Measurements from ENCODE around the gene GALNT4.

Gene GALNT4

GRCh38 chr12:89529738-89530137 lies 5.1 kb upstream of the GALNT4 start:
- Histone ChIP-seq H3K9me3 (ENCODE audit: control insufficient read depth, insufficient read depth, low read depth, low read length) (no peaks in the 10 kb centered on the region), H3K36me3 (ENCODE audit: control insufficient read depth, insufficient read depth, low read length) (no peaks in the 10 kb centered on the region), H3K27me3 (ENCODE audit: control insufficient read depth, insufficient read depth, low read length) (no peaks in the 10 kb centered on the region), H3K4me3 (ENCODE audit: low read depth, low read length) (no peak overlapping the region), H3K4me1 (ENCODE audit: control insufficient read depth, insufficient read depth, low read length) (0 out of 2 replicates have a peak, but pooled peaks cover 5% of the 10 kb centered on the region), H3K27ac (ENCODE audit: low read depth, low read length) (no peak overlapping the region), H3K9ac (ENCODE audit: low read length) (no peak overlapping the region)

GRCh38 chr12:89528434-89528833 lies 3.8 kb upstream of the GALNT4 start:
- no peak overlapping the region for H3K9ac ChIP-seq (ENCODE audit: low read length)

GRCh38 chr12:89525824-89526770 lies 1.5 kb upstream of the GALNT4 start, which contains the start of gene POC1B:
Gene POC1B (minus strand): TSS chr12:89526047. CDS start chr12:89525895, 152 bp downstream.
- peak within 1 kb of the TSS; percentile 42; the same call in 1 of the 2 replicates for H3K27ac ChIP-seq (ENCODE audit: low read depth, low read length)
- H3K4me3 ChIP-seq (ENCODE audit: low read depth, low read length) = peak within 1 kb of the TSS; percentile 84
- H3K4me1 ChIP-seq (ENCODE audit: control insufficient read depth, insufficient read depth, low read length) = 0 out of 2 replicates have a peak, but pooled peaks cover 5% of the 10 kb centered on the region
- H3K9ac ChIP-seq (ENCODE audit: low read length) = peak within 1 kb of the TSS; percentile 64
- H3K27me3 ChIP-seq (ENCODE audit: control insufficient read depth, insufficient read depth, low read length) = no peaks in the 10 kb centered on the region
- H3K9me3 ChIP-seq (ENCODE audit: control insufficient read depth, insufficient read depth, low read depth, low read length) = no peaks in the 10 kb centered on the region
- H3K36me3 ChIP-seq (ENCODE audit: control insufficient read depth, insufficient read depth, low read length) = 0 out of 2 replicates have a peak, but pooled peaks cover 7% of the 10 kb centered on the region

More at GRCh38 chr12:89528434-89528833, 3.8 kb upstream of the GALNT4 start:
- Histone ChIP-seq H3K9me3 (ENCODE audit: control insufficient read depth, insufficient read depth, low read depth, low read length) (no peaks in the 10 kb centered on the region), H3K36me3 (ENCODE audit: control insufficient read depth, insufficient read depth, low read length) (0 out of 2 replicates have a peak, but pooled peaks cover 1% of the 10 kb centered on the region), H3K4me1 (ENCODE audit: control insufficient read depth, insufficient read depth, low read length) (0 out of 2 replicates have a peak, but pooled peaks cover 5% of the 10 kb centered on the region), H3K4me3 (ENCODE audit: low read depth, low read length) (no peak overlapping the region), H3K27ac (ENCODE audit: low read depth, low read length) (no peak overlapping the region), H3K27me3 (ENCODE audit: control insufficient read depth, insufficient read depth, low read length) (no peaks in the 10 kb centered on the region)

- Histone ChIP-seq H3K9me3 (ENCODE audit: control insufficient read depth, insufficient read depth, low read depth, low read length) (no peaks in the 10 kb centered on the region), H3K27ac (ENCODE audit: low read depth, low read length) (peak overlapping the region; percentile 42; the same call in 1 of the 2 replicates)
Observed at GRCh38 chr12:89525305-89525823, 768 bp upstream of the GALNT4 start.

GRCh38 chr12:89523843-89524540 lies 604 bp downstream of the GALNT4 start:
- Histone ChIP-seq H3K27ac (ENCODE audit: low read depth, low read length) (no peak overlapping the region), H3K9ac (ENCODE audit: low read length) (peak overlapping the region; percentile 77), H3K36me3 (ENCODE audit: control insufficient read depth, insufficient read depth, low read length) (0 out of 2 replicates have a peak, but pooled peaks cover 7% of the 10 kb centered on the region), H3K4me1 (ENCODE audit: control insufficient read depth, insufficient read depth, low read length) (0 out of 2 replicates have a peak, but pooled peaks cover 5% of the 10 kb centered on the region), H3K4me3 (ENCODE audit: low read depth, low read length) (peak overlapping the region; percentile 84), H3K27me3 (ENCODE audit: control insufficient read depth, insufficient read depth, low read length) (no peaks in the 10 kb centered on the region), H3K9me3 (ENCODE audit: control insufficient read depth, insufficient read depth, low read depth, low read length) (no peaks in the 10 kb centered on the region)

More at GRCh38 chr12:89525305-89525823, 768 bp upstream of the GALNT4 start:
- H3K4me1 ChIP-seq (ENCODE audit: control insufficient read depth, insufficient read depth, low read length) = 0 out of 2 replicates have a peak, but pooled peaks cover 5% of the 10 kb centered on the region
- peak overlapping the region; percentile 84 for H3K4me3 ChIP-seq (ENCODE audit: low read depth, low read length)
- 0 out of 2 replicates have a peak, but pooled peaks cover 7% of the 10 kb centered on the region for H3K36me3 ChIP-seq (ENCODE audit: control insufficient read depth, insufficient read depth, low read length)
- H3K27me3 ChIP-seq (ENCODE audit: control insufficient read depth, insufficient read depth, low read length) = no peaks in the 10 kb centered on the region
- peak overlapping the region; percentile 64 for H3K9ac ChIP-seq (ENCODE audit: low read length)

GRCh38 chr12:89523393-89523792 lies 1.2 kb downstream of the GALNT4 start:
- no peaks in the 10 kb centered on the region for H3K9me3 ChIP-seq (ENCODE audit: control insufficient read depth, insufficient read depth, low read depth, low read length)
- H3K36me3 ChIP-seq (ENCODE audit: control insufficient read depth, insufficient read depth, low read length) = 0 out of 2 replicates have a peak, but pooled peaks cover 7% of the 10 kb centered on the region
- H3K4me3 ChIP-seq (ENCODE audit: low read depth, low read length) = peak overlapping the region; percentile 84; the same call in 1 of the 2 replicates
- H3K27ac ChIP-seq (ENCODE audit: low read depth, low read length) = no peak overlapping the region
- H3K9ac ChIP-seq (ENCODE audit: low read length) = no peak overlapping the region
- H3K27me3 ChIP-seq (ENCODE audit: control insufficient read depth, insufficient read depth, low read length) = no peaks in the 10 kb centered on the region
- H3K4me1 ChIP-seq (ENCODE audit: control insufficient read depth, insufficient read depth, low read length) = 0 out of 2 replicates have a peak, but pooled peaks cover 5% of the 10 kb centered on the region

GRCh38 chr12:89521364-89522223 lies 3.0 kb downstream of the GALNT4 start:
- H3K9me3 ChIP-seq (ENCODE audit: control insufficient read depth, insufficient read depth, low read depth, low read length) = no peaks in the 10 kb centered on the region
- no peak overlapping the region for H3K9ac ChIP-seq (ENCODE audit: low read length)
- H3K36me3 ChIP-seq (ENCODE audit: control insufficient read depth, insufficient read depth, low read length) = 0 out of 2 replicates have a peak, but pooled peaks cover 7% of the 10 kb centered on the region
- H3K27me3 ChIP-seq (ENCODE audit: control insufficient read depth, insufficient read depth, low read length) = no peaks in the 10 kb centered on the region
- no peak overlapping the region for H3K27ac ChIP-seq (ENCODE audit: low read depth, low read length)
- H3K4me1 ChIP-seq (ENCODE audit: control insufficient read depth, insufficient read depth, low read length) = peaks cover 8% of the 10 kb centered on the region; the same call in 1 of the 2 replicates
- no peak overlapping the region for H3K4me3 ChIP-seq (ENCODE audit: low read depth, low read length)

GRCh38 chr12:89517720-89518119 lies 6.9 kb downstream of the GALNT4 start:
- H3K4me3 ChIP-seq (ENCODE audit: low read depth, low read length) = no peak overlapping the region
- no peak overlapping the region for H3K27ac ChIP-seq (ENCODE audit: low read depth, low read length)
- no peak overlapping the region for H3K9ac ChIP-seq (ENCODE audit: low read length)
- H3K9me3 ChIP-seq (ENCODE audit: control insufficient read depth, insufficient read depth, low read depth, low read length) = no peaks in the 10 kb centered on the region
- no peaks in the 10 kb centered on the region for H3K27me3 ChIP-seq (ENCODE audit: control insufficient read depth, insufficient read depth, low read length)
- H3K36me3 ChIP-seq (ENCODE audit: control insufficient read depth, insufficient read depth, low read length) = 0 out of 2 replicates have a peak, but pooled peaks cover 2% of the 10 kb centered on the region
- H3K4me1 ChIP-seq (ENCODE audit: control insufficient read depth, insufficient read depth, low read length) = peaks cover 25% of the 10 kb centered on the region

GRCh38 chr12:89516633-89517032 lies 8.0 kb downstream of the GALNT4 start:
- H3K36me3 ChIP-seq (ENCODE audit: control insufficient read depth, insufficient read depth, low read length) = no peaks in the 10 kb centered on the region
- H3K27ac ChIP-seq (ENCODE audit: low read depth, low read length) = peak overlapping the region; percentile 34; the same call in 1 of the 2 replicates
- no peaks in the 10 kb centered on the region for H3K9me3 ChIP-seq (ENCODE audit: control insufficient read depth, insufficient read depth, low read depth, low read length)
- H3K9ac ChIP-seq (ENCODE audit: low read length) = no peak overlapping the region
- H3K27me3 ChIP-seq (ENCODE audit: control insufficient read depth, insufficient read depth, low read length) = no peaks in the 10 kb centered on the region
- H3K4me1 ChIP-seq (ENCODE audit: control insufficient read depth, insufficient read depth, low read length) = peaks cover 25% of the 10 kb centered on the region
- H3K4me3 ChIP-seq (ENCODE audit: low read depth, low read length) = no peak overlapping the region

- Histone ChIP-seq H3K36me3 (ENCODE audit: control insufficient read depth, insufficient read depth, low read length) (no peaks in the 10 kb centered on the region), H3K27me3 (ENCODE audit: control insufficient read depth, insufficient read depth, low read length) (no peaks in the 10 kb centered on the region), H3K9me3 (ENCODE audit: control insufficient read depth, insufficient read depth, low read depth, low read length) (no peaks in the 10 kb centered on the region), H3K9ac (ENCODE audit: low read length) (no peak overlapping the region), H3K4me1 (ENCODE audit: control insufficient read depth, insufficient read depth, low read length) (peaks cover 25% of the 10 kb centered on the region), H3K27ac (ENCODE audit: low read depth, low read length) (no peak overlapping the region), H3K4me3 (ENCODE audit: low read depth, low read length) (no peak overlapping the region)
Observed at GRCh38 chr12:89514751-89515150, 9.8 kb downstream of the GALNT4 start.
